Immature natural killer cell (primary cell): ENCODE results near the gene TMEM108. TPM values are rescaled to one million over a fixed set of nuclear protein-coding genes. Genes with fewer than 3 reads are reported as not detected.

ENCODE experiments used
- DNase-seq, 3 donors: peaks; one replicate each; pipeline ENCODE4 v3.0.0; 2022; ENCODE audit warnings: mixed read lengths in 1 of 3
- H3K27ac Mint-ChIP-seq, 6 donors: one replicate each; pipeline ENCODE4 v1.8.0; 2020; ENCODE audit warnings: mixed read lengths in 6 of 6, mild to moderate bottlenecking in 5 of 6, inconsistent platforms in 4 of 6, moderate library complexity in 3 of 6
- H3K27me3 Mint-ChIP-seq, 3 donors: one replicate each; pipeline ENCODE4 v1.8.0; 2020 to 2021; ENCODE audit warnings: low read depth in 3 of 3, mild to moderate bottlenecking in 3 of 3, mixed read lengths in 3 of 3, moderate library complexity in 3 of 3, inconsistent platforms in 1 of 3
- H3K36me3 Mint-ChIP-seq, 3 donors: one replicate each; pipeline ENCODE4 v1.8.0; 2020; ENCODE audit warnings: mixed read lengths in 3 of 3, inconsistent platforms in 2 of 3, mild to moderate bottlenecking in 2 of 3
- H3K4me1 Mint-ChIP-seq, 2 donors: one replicate each; pipeline ENCODE4 v1.8.0; 2020; ENCODE audit warnings: inconsistent platforms in 2 of 2, mild to moderate bottlenecking in 2 of 2, mixed read lengths in 2 of 2, moderate library complexity in 1 of 2
- H3K4me3 Mint-ChIP-seq, 5 donors: one replicate each; pipeline ENCODE4 v1.8.0; 2020; ENCODE audit warnings: mild to moderate bottlenecking in 5 of 5, mixed read lengths in 5 of 5, inconsistent platforms in 3 of 5, moderate library complexity in 3 of 5
- H3K9me3 Mint-ChIP-seq, 6 donors: one replicate each; pipeline ENCODE4 v1.8.0; 2020; ENCODE audit warnings: mild to moderate bottlenecking in 6 of 6, mixed read lengths in 6 of 6, inconsistent platforms in 4 of 6, moderate library complexity in 3 of 6
- polyA plus RNA-seq, 3 donors: library from polyadenylated mRNA; unstranded; fragments of 300-500 nt; fragmentation: Illumina TruSeq; gene quantifications; one replicate each; pipeline ENCODE4 v1.2.3, GENCODE V29; 2021

Gene TMEM108
- polyA plus RNA-seq, 3 donors from 2014 or later, result 0.16 TPM; not detected in 2

DNA sequence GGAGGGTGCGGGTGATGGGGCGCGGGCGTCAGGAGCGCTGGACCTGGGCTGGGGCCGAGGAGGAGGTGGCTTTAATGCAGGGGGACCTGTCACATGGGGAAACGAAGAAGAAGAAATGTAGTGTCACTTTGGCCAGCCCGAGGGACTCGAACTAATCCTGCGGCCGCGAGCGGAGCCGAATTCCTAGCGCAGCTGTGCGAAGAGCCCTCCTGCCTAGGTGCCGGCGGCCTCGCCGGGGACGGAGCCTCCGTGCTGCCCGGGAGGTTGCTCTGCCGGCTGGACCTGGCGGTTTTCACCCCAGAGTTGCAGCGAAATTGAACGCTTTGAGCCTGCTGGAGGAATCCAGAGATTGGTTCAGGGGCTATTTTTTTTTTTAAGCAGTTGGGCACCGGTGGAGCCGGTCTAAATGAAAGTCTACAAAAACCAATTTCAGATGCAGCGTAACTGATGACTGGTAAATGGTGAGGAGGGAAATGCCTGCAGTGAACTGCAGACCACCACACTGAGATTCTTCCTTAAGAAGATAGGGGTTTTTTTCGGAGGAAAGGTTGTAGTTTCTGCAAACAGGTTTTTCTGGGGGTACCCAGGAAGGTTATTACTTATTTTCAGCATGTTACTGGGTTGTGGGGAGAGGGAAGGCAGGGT is 662 bp downstream of the TMEM108 start:
- peaks cover 0 to 5% (median 0%) of the 10 kb centered on the region in 6 donors for H3K9me3 Mint-ChIP-seq
- no peak for DNase-seq
- H3K27me3 Mint-ChIP-seq, result peaks cover 8 to 25% (median 9%) of the 10 kb centered on the region in 3 donors
- H3K4me1 Mint-ChIP-seq, result peaks cover 1 to 5% of the 10 kb centered on the region in 2 donors
- H3K4me3 Mint-ChIP-seq, result no peak overlapping the region
- peaks cover 0 to 4% (median 0%) of the 10 kb centered on the region in 3 donors for H3K36me3 Mint-ChIP-seq
- no peak overlapping the region for H3K27ac Mint-ChIP-seq

DNA sequence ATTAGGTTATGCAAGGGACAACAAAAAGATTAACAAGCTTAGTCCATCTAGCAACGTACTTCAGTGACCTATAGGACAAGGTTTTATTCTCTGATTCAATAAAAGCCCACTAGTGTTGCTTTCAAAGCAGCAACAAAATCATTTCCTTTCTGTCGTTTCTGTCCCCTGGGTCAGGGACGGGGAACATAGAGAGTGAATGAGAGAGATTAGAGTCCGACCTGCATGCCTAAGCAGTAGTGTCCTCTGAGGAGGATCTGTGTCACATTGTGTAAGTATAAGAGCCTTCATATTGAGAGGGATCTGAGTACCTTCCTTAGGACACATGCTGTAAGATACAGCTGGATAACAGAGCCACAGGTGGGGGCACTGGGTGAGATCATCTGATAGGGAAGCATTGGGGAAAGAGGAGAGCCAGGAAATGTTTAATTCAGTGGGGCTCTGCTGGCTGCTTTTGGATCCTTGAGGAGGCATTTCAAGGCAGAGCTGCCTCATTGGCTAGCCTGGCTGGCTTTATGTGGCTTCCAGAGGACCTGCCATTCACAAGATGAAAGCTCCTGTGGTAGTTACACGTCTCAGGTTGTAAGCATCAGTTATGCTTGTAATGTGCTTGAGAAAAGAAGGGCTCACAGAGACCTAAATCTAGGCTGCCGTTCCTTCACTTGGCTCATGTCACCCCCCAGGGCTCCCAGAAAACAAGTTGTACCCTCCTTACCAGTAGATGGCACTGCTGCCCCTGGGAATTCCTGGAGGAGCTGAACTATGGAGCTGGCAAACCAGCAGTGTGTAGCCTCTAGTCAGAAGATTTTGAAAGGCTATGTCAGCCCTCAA is 2.7 kb downstream of the TMEM108 start:
- Mint-ChIP-seq H3K27ac (no peak overlapping the region), H3K4me1 (peaks cover 1 to 5% of the 10 kb centered on the region in 2 donors), H3K9me3 (peaks cover 0 to 5% (median 0%) of the 10 kb centered on the region in 6 donors), H3K36me3 (peaks cover 0 to 4% (median 0%) of the 10 kb centered on the region in 3 donors), H3K4me3 (no peak overlapping the region), H3K27me3 (peaks cover 8 to 19% (median 9%) of the 10 kb centered on the region in 3 donors)
- DNase-seq, result no peak

DNA sequence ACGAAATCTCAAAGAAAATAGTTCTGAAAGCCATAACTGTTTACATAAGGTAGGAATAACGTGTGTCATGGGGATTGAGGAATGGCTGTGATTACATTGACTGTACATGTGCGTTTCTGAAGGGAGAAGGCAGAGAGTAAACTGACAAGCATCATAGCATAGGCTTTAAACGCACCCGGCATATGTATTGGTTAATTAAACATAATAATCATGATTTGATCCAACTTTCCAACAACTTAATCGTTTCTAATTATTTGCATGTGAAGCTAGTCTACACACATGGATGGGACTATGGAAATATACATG is 3.3 kb downstream of the TMEM108 start:
- peaks cover 0 to 4% (median 0%) of the 10 kb centered on the region in 3 donors for H3K36me3 Mint-ChIP-seq
- no peak overlapping the region for H3K27ac Mint-ChIP-seq
- no peak for DNase-seq
- H3K9me3 Mint-ChIP-seq, result peaks cover 0 to 5% (median 0%) of the 10 kb centered on the region in 6 donors
- H3K4me3 Mint-ChIP-seq, result no peak overlapping the region
- H3K27me3 Mint-ChIP-seq, result peaks cover 7 to 19% (median 8%) of the 10 kb centered on the region in 3 donors
- peaks cover 1 to 5% of the 10 kb centered on the region in 2 donors for H3K4me1 Mint-ChIP-seq

GRCh38 chr3:133042778-133043177 is 4.6 kb downstream of the TMEM108 start:
- peaks cover 1 to 2% of the 10 kb centered on the region in 2 donors for H3K4me1 Mint-ChIP-seq
- H3K27me3 Mint-ChIP-seq, result peaks cover 0 to 16% (median 5%) of the 10 kb centered on the region in 3 donors
- no peak overlapping the region for H3K27ac Mint-ChIP-seq
- DNase-seq, result no peak
- no peak overlapping the region for H3K4me3 Mint-ChIP-seq
- peaks cover 0 to under 1% (median 0%) of the 10 kb centered on the region in 3 donors for H3K36me3 Mint-ChIP-seq
- H3K9me3 Mint-ChIP-seq, result peaks cover 0 to 2% (median 0%) of the 10 kb centered on the region in 6 donors

GRCh38 chr3:133047980-133048379 is 9.8 kb downstream of the TMEM108 start:
- no peak for DNase-seq
- Mint-ChIP-seq H3K27me3 (peaks cover 0 to 3% (median 1%) of the 10 kb centered on the region in 3 donors), H3K27ac (no peak overlapping the region), H3K4me3 (no peak overlapping the region), H3K4me1 (no peaks in the 10 kb centered on the region), H3K9me3 (peaks cover 0 to 5% (median 2%) of the 10 kb centered on the region in 6 donors), H3K36me3 (no peaks in the 10 kb centered on the region)

DNA sequence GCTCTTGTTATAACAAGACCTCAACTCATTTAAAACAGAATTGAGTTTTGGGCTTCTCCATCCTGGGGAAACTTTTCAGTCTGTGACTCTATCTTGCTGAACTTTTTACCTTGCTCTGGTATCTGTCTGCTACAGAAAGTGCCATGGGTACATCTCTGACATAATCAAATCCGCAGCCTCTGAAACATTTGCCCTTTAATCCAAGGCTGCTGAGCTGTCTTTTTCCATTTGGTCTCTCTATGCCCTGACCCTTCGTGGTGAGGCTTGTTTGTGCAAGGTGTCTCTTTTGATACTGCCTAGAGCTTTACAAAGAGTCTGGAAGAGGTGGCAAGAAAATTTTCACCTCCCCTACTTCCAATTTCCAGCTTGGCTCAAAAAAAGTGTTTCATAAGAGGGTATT is 11.3 kb downstream of the TMEM108 start:
- Mint-ChIP-seq H3K4me3 (no peak overlapping the region), H3K4me1 (no peaks in the 10 kb centered on the region), H3K9me3 (peaks cover 0 to 5% (median 2%) of the 10 kb centered on the region in 6 donors), H3K27ac (no peak overlapping the region), H3K36me3 (no peaks in the 10 kb centered on the region), H3K27me3 (peaks cover 0 to 8% (median 1%) of the 10 kb centered on the region in 3 donors)
- no peak for DNase-seq

DNA sequence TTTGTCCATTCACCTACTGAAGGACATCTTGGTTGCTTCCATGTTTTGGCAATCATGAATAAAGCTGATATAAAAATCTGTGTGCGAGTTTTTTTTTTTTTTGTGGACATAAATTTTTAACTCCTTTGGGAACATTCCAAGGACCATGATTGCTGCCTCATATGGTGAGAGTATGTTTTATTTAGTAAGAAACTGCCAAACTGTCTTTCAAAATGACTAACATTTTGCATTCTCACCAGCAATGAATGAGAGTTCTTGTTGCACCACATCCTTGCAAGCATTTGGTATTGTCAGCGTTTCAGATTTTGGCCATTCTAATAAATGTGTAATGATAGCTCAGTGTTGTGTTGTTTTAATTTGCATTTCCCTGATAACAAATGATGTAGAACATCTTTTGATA is 12.7 kb downstream of the TMEM108 start:
- Mint-ChIP-seq H3K27me3 (peaks cover 0 to 8% (median 1%) of the 10 kb centered on the region in 3 donors), H3K4me1 (no peaks in the 10 kb centered on the region), H3K9me3 (peaks cover 0 to 5% (median 2%) of the 10 kb centered on the region in 6 donors), H3K36me3 (no peaks in the 10 kb centered on the region), H3K4me3 (no peak overlapping the region), H3K27ac (no peak overlapping the region)
- no peak for DNase-seq

DNA sequence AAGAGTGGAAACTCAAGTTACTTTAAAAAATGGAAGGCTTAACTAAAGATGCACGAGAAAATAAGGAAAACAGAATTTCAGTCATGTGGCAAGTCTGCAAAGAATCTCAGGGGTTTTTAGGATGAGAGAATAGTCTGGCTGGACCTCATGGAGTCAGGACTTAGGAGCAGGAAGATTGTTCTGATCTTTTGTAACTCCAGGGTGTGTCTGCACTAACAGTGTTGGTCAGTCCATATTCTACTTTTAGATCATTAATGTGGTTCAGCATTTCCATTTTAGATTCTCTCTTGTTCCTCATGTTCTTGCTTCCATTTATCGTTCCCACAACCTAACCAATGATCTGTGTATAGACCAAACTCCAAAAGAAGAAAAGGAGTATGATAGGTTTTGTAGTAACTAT is 15.3 kb downstream of the TMEM108 start:
- H3K4me1 Mint-ChIP-seq, result no peaks in the 10 kb centered on the region

GRCh38 chr3:133054586-133054985 is 16.4 kb downstream of the TMEM108 start:
- Mint-ChIP-seq H3K4me1 (no peaks in the 10 kb centered on the region), H3K27me3 (peaks cover 0 to 13% (median 1%) of the 10 kb centered on the region in 3 donors), H3K9me3 (peaks cover 0 to 5% (median 2%) of the 10 kb centered on the region in 6 donors), H3K4me3 (no peak overlapping the region), H3K27ac (no peak overlapping the region), H3K36me3 (no peaks in the 10 kb centered on the region)
- DNase-seq, result no peak

More for the DNA sequence above, 15.3 kb downstream of the TMEM108 start:
- H3K9me3 Mint-ChIP-seq, result peaks cover 0 to 5% (median 3%) of the 10 kb centered on the region in 6 donors
- peaks cover 0 to 13% (median 1%) of the 10 kb centered on the region in 3 donors for H3K27me3 Mint-ChIP-seq
- H3K27ac Mint-ChIP-seq, result no peak overlapping the region
- DNase-seq, result no peak
- H3K4me3 Mint-ChIP-seq, result no peak overlapping the region
- H3K36me3 Mint-ChIP-seq, result no peaks in the 10 kb centered on the region

- H3K36me3 Mint-ChIP-seq, result no peaks in the 10 kb centered on the region
- no peak overlapping the region for H3K27ac Mint-ChIP-seq
- no peak overlapping the region for H3K4me3 Mint-ChIP-seq
- H3K27me3 Mint-ChIP-seq, result peaks cover 0 to 13% (median 1%) of the 10 kb centered on the region in 3 donors
- H3K9me3 Mint-ChIP-seq, result peaks cover 0 to 5% (median 2%) of the 10 kb centered on the region in 6 donors
- no peaks in the 10 kb centered on the region for H3K4me1 Mint-ChIP-seq
- no peak for DNase-seq
These were observed 17.1 kb downstream of the TMEM108 start for GRCh38 chr3:133055339-133055738.

DNA sequence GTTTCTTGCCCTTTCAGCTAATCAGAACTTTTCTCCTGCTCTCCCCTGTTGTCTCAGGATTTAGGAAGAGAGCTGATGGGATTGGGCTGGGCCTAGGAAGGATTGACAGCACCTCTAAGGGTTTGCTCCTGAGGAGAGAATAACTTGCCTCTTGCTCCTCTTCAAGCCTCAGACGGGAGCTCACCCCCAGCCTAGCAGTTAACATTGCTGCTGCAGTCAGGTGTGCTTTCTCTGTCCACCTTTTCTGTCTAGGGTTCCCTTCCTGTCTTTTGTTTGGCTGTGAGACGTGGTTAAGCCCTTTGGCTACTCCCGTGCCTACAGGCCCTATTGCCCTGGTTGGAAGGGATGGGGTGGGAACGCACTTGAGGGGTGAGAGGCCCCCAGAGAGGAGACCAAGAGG is 20.1 kb downstream of the TMEM108 start:
- H3K27ac Mint-ChIP-seq, result no peak overlapping the region
- peaks cover 0 to 2% (median under 1%) of the 10 kb centered on the region in 6 donors for H3K9me3 Mint-ChIP-seq
- no peaks in the 10 kb centered on the region for H3K4me1 Mint-ChIP-seq
- H3K36me3 Mint-ChIP-seq, result no peaks in the 10 kb centered on the region
- DNase-seq, result no peak
- no peak overlapping the region for H3K4me3 Mint-ChIP-seq
- H3K27me3 Mint-ChIP-seq, result peaks cover 0 to 11% (median 0%) of the 10 kb centered on the region in 3 donors

GRCh38 chr3:133058831-133059230 is 20.6 kb downstream of the TMEM108 start:
- Mint-ChIP-seq H3K4me3 (no peak overlapping the region), H3K27me3 (peaks cover 0 to 8% (median 0%) of the 10 kb centered on the region in 3 donors), H3K4me1 (no peaks in the 10 kb centered on the region)

GRCh38 chr3:133065193-133065961 is 27.2 kb downstream of the TMEM108 start:
- no peak for DNase-seq
- no peak overlapping the region for H3K4me3 Mint-ChIP-seq
- H3K27ac Mint-ChIP-seq, result no peak overlapping the region

More at GRCh38 chr3:133058831-133059230, 20.6 kb downstream of the TMEM108 start:
- no peaks in the 10 kb centered on the region for H3K36me3 Mint-ChIP-seq
- peaks cover 0 to 2% (median under 1%) of the 10 kb centered on the region in 6 donors for H3K9me3 Mint-ChIP-seq
- DNase-seq, result no peak
- H3K27ac Mint-ChIP-seq, result no peak overlapping the region

More at GRCh38 chr3:133065193-133065961, 27.2 kb downstream of the TMEM108 start:
- H3K27me3 Mint-ChIP-seq, result peaks cover 0 to 2% (median 0%) of the 10 kb centered on the region in 3 donors
- peaks cover 0 to 12% (median under 1%) of the 10 kb centered on the region in 6 donors for H3K9me3 Mint-ChIP-seq
- no peaks in the 10 kb centered on the region for H3K4me1 Mint-ChIP-seq
- H3K36me3 Mint-ChIP-seq, result no peaks in the 10 kb centered on the region
